Cardiac muscle cell (in vitro differentiated cells and primary cell): Measurements from ENCODE around the gene PLCB2. TPM values are rescaled to one million over a fixed set of nuclear protein-coding genes. Genes with fewer than 3 reads are reported as not detected.

Experiments
- DNase-seq, 2 donors: peaks; one replicate each; pipeline versions ENCODE4 v3.0.0 to v3.0.0-alpha.2; 2010 to 2017; ENCODE audit warnings: low read depth in 1 of 2, low spot score in 1 of 2
- H3K27ac ChIP-seq: fragments of 200-600 bp; sonication (generic); 2 replicates; pipeline ENCODE4 v1.5.1; 2016
- H3K27me3 ChIP-seq: fragments of 200-600 bp; sonication (generic); 2 replicates; pipeline ENCODE4 v1.6.0; 2016; ENCODE audit warnings: control low read depth
- H3K36me3 ChIP-seq: fragments of 200-600 bp; sonication (generic); 2 replicates; pipeline ENCODE4 v1.5.1; 2016; ENCODE audit warnings: control low read depth
- H3K4me1 ChIP-seq: fragments of 200-600 bp; sonication (generic); 2 replicates; pipeline ENCODE4 v1.8.1; 2017; ENCODE audit warnings: low read depth, mild to moderate bottlenecking, mixed run types
- H3K4me3 ChIP-seq: fragments of 200-600 bp; sonication (generic); 2 replicates; pipeline ENCODE4 v1.5.1; 2016; ENCODE audit warnings: mild to moderate bottlenecking
- H3K9me3 ChIP-seq: fragments of 200-600 bp; sonication (generic); 2 replicates; pipeline ENCODE4 v1.5.1; 2017; ENCODE audit warnings: low read depth, mild to moderate bottlenecking, control low read depth
- polyA plus RNA-seq: library from polyadenylated mRNA; unstranded; fragments of >200 nt; fragmentation: Nextera tagmentation; extraction: Ambion mirVana; gene quantifications from 2 replicates; pipeline ENCODE4 v1.2.1, GENCODE V29; 2016
- total RNA-seq: library from RNA; depleted of rRNA; stranded (reverse); fragments of >200 nt; gene quantifications from 2 replicates; pipeline ENCODE4 v1.2.3, GENCODE V29; 2016
- TF ChIP-seq, protein P1 (sequence below): IDR thresholded peaks from 2 replicates; pipeline ENCODE4 v1.5.1; 2012; ENCODE audit warnings: low read depth, mild to moderate bottlenecking, low read length

The PLCB2 gene
- total and polyA plus RNA-seq, 2 experiments from 2014 or later, result 28.3 to 41.2 TPM

DNA sequence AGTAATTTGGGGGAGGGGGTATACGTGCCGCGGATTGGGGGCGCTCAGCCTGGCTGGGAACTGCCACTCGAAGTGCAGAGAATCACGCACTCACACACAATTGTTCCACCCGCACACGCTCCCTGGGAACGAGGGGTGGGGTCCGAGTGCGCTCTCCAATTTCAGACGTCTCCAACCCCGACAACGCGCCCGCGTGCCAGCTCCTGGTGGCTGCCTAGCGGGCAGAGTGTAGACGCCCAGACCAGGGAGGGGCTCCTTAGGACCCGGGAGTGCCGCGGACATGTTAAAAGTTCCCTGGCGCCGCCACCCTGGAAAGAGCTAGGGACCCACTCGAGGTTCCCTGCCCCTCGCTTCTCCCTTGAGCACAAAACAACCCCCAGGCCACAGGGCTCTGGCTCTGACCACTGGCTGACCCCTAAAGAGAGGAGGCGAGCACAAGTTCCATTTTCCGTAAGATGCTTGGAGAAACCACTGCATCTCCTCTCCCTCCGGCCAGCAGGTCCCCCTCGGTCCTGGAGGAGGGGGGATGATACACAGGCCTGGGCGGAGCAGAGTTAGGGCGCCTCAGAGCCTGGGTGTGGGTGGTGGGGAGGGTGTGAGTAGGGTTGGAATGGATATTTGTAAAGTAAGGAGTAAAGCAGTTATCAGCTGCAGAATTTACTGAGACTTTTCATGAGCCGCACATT lies 24.0 kb downstream of the PLCB2 start:
- H3K27me3 ChIP-seq, result peaks cover 38% of the 10 kb centered on the region
- H3K9me3 ChIP-seq, result no peaks in the 10 kb centered on the region
- H3K4me1 ChIP-seq, result peaks cover 46% of the 10 kb centered on the region
- no peak overlapping the region for H3K27ac ChIP-seq
- TF ChIP-seq, protein P1, sequence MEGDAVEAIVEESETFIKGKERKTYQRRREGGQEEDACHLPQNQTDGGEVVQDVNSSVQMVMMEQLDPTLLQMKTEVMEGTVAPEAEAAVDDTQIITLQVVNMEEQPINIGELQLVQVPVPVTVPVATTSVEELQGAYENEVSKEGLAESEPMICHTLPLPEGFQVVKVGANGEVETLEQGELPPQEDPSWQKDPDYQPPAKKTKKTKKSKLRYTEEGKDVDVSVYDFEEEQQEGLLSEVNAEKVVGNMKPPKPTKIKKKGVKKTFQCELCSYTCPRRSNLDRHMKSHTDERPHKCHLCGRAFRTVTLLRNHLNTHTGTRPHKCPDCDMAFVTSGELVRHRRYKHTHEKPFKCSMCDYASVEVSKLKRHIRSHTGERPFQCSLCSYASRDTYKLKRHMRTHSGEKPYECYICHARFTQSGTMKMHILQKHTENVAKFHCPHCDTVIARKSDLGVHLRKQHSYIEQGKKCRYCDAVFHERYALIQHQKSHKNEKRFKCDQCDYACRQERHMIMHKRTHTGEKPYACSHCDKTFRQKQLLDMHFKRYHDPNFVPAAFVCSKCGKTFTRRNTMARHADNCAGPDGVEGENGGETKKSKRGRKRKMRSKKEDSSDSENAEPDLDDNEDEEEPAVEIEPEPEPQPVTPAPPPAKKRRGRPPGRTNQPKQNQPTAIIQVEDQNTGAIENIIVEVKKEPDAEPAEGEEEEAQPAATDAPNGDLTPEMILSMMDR, result no peak
- no peaks in the 10 kb centered on the region for H3K36me3 ChIP-seq
- peak overlapping the region; percentile 34 for H3K4me3 ChIP-seq
- no peak for DNase-seq

DNA sequence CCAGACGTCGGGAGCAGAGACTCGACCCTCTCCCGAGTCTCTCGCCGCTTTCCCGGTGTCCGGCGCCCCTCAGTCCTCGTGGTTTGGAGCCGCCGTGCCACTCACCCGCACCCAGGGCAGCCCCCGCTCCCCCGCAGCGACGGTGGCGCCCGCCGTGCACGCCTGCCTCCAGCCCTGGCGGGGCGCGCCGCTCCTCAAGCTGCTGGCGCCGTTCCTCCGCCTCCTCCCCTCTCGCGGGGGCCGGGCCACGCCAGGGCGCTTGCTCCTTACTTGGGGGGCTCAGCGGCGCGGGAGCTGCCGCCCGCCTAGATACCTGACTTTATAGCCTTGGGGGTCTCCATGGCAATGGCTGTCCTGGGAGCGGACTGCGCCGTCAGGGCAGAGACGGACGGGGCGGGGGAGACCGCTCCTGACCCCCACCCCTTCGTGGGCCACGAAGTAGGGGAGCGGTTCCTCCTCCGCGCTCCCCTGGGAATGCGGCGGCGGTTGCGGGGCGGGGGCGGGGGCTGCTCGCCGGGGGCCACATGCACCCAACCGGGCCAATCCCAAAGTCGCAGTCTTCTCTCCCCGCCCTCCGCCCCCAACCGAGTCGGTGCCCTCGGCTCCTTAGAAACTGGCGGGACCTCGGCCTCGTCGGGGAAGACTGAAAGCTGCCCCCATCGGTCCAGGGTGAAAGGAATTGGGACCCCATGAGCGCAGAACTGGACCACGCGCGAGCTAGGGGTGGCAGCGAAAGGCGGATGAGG lies 24.7 kb downstream of the PLCB2 start, which contains the start of gene ANKRD63:
Gene ANKRD63 (minus strand): TSS at position 196 of the 746 bp plus-strand sequence. CDS start 478 bp downstream, outside the sequence.
- H3K9me3 ChIP-seq, result no peaks in the 10 kb centered on the region
- TF ChIP-seq, protein P1, result no peak
- no peaks in the 10 kb centered on the region for H3K36me3 ChIP-seq
- DNase-seq, result peak in 1 of 2 donors; percentile 53
- peaks cover 51% of the 10 kb centered on the region for H3K4me1 ChIP-seq
- no peak within 1 kb of the TSS for H3K27ac ChIP-seq
- peak within 1 kb of the TSS; percentile 34 for H3K4me3 ChIP-seq
- peaks cover 38% of the 10 kb centered on the region for H3K27me3 ChIP-seq

DNA sequence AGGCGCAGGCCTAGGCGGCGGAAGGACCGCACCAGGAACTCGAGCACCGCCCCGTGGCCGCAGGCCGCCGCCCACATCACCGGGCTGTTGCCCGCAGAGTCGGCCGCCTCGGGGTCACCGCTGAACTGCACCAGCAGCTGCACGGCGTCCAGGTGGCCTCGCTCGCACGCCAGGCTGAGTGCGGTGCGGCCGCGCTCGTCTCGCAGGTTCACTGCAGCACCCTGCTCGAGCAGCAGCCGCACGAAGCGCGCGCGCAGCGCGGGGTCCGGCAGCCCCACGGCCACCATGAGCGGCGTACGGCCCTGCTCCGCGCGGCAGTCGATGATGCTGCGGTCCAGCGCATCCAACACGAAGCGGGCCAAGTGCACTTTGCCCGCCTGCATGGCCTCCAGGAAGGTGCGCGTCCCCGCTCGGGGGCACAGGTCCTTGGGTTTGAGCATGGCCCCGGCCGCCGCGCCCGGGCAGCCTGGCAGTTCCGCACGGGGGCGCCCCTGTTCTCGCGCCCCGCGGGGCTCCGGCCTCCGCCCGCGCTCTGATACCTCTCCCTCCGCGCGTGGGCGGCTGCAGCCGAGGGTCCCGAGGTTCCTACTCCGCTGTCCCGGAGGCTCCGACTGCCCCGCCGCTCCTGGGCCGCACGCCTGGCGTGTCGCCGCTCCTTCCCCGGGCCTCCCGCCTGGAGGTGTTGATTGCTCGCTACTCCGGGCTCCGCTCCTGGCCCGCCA lies 25.4 kb downstream of the PLCB2 start:
- Histone ChIP-seq H3K36me3 (no peaks in the 10 kb centered on the region), H3K9me3 (no peaks in the 10 kb centered on the region), H3K27ac (no peak overlapping the region), H3K4me3 (peak overlapping the region; percentile 34), H3K4me1 (peaks cover 51% of the 10 kb centered on the region), H3K27me3 (peaks cover 38% of the 10 kb centered on the region)
- DNase-seq, result peak; percentile 15 to 60
- TF ChIP-seq, protein P1, result peak; percentile 37

DNA sequence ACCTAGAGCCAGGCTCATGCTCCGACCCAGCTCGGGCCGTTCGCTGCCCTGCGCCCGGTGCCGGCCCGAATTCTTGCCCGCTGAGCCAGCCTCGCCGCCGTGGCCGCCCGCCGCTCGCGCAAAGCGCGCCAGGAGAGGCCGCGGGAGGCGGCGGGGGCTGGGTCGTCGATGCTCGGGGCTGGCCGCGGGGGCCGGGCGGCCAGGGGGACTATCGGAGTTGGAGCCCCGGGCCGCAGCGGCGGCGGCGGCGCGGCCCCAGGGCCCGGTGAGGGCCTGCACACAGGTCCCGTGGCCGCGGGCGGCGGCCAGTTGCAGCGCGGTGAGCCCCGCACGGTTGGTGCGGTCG lies 26.0 kb downstream of the PLCB2 start:
- peak overlapping the region; percentile 34 for H3K4me3 ChIP-seq

More for the DNA sequence above, 26.0 kb downstream of the PLCB2 start:
- Histone ChIP-seq H3K36me3 (no peaks in the 10 kb centered on the region), H3K27ac (no peak overlapping the region), H3K27me3 (peaks cover 38% of the 10 kb centered on the region), H3K9me3 (no peaks in the 10 kb centered on the region), H3K4me1 (peaks cover 51% of the 10 kb centered on the region)
- TF ChIP-seq, protein P1, result no peak
- no peak for DNase-seq
